ENCODE data around the gene SETD3. TPM values are rescaled to one million over a fixed set of nuclear protein-coding genes. Genes with fewer than 3 reads are reported as not detected.

The SETD3 gene
- total RNA-seq, 1 donor from 2014 or later = 26.4 TPM

DNA sequence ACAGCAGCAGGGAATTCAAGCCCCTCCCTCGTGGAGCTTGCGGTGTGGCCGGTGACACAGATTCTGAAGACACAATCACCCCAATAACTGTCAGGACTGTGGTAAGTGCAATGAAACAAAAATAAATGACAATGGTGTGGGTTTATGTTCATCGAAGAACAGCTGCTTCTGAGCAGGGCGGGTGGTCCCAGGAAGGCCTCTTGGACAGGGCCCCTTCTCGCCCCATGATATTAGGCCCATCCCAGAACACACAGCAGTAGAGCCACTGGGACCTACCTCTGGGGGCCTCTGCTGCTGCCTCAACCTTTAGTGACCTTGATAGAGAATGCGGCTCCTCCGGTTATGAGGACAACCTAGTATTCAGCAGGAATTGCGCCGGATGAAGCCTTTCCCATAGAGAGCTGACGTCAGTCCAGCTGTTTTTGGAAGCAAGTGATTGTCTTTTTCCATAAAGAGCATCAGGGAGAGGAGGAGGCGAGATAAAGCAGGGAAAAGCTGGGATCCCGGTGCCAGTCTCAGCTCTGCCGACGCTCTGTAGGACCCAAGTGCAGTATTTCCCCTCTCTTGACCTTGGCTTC lies 124.5 kb downstream of the SETD3 start:
- Histone ChIP-seq H3K4me3 (no peak overlapping the region), H3K27me3 (no peaks in the 10 kb centered on the region), H3K4me1 (no peaks in the 10 kb centered on the region), H3K36me3 (no peaks in the 10 kb centered on the region), H3K9me3 (no peaks in the 10 kb centered on the region), H3K27ac (no peak overlapping the region)
- intact Hi-C loops (cut with DNase I) = no loop called here
- DNase-seq (ENCODE audit: low spot score in 2 of 2) = no peak
- TF ChIP-seq, protein P1, sequence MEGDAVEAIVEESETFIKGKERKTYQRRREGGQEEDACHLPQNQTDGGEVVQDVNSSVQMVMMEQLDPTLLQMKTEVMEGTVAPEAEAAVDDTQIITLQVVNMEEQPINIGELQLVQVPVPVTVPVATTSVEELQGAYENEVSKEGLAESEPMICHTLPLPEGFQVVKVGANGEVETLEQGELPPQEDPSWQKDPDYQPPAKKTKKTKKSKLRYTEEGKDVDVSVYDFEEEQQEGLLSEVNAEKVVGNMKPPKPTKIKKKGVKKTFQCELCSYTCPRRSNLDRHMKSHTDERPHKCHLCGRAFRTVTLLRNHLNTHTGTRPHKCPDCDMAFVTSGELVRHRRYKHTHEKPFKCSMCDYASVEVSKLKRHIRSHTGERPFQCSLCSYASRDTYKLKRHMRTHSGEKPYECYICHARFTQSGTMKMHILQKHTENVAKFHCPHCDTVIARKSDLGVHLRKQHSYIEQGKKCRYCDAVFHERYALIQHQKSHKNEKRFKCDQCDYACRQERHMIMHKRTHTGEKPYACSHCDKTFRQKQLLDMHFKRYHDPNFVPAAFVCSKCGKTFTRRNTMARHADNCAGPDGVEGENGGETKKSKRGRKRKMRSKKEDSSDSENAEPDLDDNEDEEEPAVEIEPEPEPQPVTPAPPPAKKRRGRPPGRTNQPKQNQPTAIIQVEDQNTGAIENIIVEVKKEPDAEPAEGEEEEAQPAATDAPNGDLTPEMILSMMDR (IDR thresholded peaks at IDR 0.05) = no peak

DNA sequence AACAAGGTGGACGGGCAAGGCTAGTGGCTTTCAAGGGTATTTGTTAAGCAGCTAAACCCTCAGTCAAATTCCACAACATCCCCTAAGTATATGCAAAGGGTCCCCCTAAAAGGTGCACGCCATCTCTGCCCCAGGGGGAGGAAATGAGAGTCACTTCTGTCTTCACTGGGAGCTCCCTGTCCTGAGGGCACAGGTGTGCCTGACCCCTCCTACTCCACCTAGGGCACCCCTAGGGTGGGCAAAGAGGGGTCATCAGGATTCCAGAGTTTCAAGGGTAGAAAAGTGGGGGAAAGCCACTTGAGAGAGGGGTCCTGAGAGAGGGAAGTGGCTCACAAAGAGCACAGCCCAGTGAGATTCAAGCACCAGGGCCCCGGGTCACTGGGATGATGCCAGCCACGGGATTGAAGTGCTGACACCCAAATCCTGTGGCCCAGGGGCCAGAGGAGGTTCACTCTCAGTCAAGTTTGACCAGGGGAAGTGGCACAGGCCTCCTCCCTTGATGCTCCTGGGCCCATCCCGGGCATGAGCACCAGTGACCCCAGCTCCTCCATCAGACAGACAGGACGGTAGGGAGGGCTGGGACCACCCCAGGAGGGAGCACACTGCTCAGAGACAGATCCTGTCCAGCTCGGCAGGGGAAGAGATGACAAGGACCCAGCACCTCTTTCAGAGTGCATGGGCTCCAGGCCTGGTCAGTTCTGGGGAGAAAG lies 126.3 kb downstream of the SETD3 start:
- no peak for DNase-seq (ENCODE audit: low spot score in 2 of 2)
- Histone ChIP-seq H3K27ac (no peak overlapping the region), H3K36me3 (no peaks in the 10 kb centered on the region), H3K4me1 (no peaks in the 10 kb centered on the region), H3K4me3 (no peak overlapping the region), H3K27me3 (no peaks in the 10 kb centered on the region), H3K9me3 (no peaks in the 10 kb centered on the region)
- TF ChIP-seq, protein P1 (IDR thresholded peaks at IDR 0.05) = no peak
- intact Hi-C loops (cut with DNase I) = no loop called here

DNA sequence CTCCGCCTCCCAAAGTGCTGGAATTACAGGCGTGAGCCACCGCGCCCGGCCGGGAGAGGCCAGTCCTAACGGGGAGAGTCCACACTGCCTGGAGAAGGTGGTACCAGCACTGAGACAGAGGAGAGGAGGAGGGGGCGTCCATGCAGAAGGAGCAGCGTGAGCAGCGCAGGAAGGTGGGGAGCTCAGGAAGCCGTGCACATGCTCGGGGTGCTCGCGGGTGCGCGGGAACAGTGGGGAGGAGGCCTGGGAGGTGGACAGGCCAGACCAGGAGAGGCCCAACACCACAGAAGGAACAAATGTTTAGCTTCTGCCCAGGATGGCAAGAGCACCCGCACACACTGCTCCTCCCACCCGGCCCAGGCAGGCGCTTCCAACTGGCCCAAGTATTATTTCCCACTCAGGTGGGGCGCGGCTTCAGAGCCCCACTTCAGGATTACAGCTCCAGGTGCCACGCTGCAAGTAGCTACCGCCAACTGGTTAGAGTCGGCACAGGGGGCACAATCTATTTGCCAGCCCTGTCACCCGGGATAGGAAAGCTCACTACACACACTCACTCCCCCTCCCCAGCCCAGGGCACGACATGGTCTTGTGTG lies 127.9 kb downstream of the SETD3 start:
- intact Hi-C loops (cut with DNase I) = no loop called here
- no peak for DNase-seq (ENCODE audit: low spot score in 2 of 2)
- TF ChIP-seq, protein P1 (IDR thresholded peaks at IDR 0.05) = no peak

DNA sequence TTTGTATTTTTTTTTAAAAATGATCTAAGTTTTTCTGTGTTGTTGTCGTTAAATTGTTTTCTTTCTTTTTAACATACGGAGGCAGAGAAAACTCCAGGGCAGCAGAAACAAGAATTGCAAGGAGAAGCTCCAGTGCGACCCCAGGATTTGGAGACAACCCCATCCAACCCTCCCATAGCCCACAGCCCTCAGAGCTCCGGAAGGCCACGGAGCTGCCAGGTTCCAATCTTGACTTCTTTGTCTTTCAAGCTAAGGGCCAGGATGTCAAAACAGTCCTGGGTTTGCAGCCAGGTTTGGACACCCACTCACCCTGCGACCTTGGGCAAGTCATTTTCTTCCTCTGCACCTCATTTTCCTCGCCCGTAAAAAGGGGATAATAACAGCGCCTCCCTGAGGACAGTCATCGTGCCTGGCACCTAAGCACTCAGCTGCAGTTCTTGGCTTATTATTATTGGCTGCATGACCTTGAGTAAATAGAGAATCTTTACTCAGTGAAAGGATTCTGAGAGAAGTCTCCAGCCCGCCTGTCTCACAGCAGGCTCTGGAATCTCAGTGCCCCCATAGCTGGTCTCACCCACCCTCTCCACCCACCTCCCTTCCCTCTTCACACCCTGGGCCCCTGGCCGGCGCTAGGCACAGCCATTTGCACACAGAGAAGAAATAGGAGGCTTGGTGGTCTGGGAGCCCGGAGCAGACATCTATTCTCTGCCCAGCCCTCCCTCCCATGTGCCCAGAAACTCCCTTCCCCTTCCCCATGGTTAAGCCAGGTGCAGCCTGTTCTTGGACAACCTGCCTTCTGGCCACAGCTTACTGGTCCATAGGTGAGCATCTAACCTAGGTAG lies 129.3 kb downstream of the SETD3 start:
- Histone ChIP-seq H3K4me3 (no peak overlapping the region), H3K36me3 (no peaks in the 10 kb centered on the region), H3K27ac (no peak overlapping the region), H3K27me3 (no peaks in the 10 kb centered on the region), H3K4me1 (no peaks in the 10 kb centered on the region), H3K9me3 (no peaks in the 10 kb centered on the region)
- DNase-seq (ENCODE audit: low spot score in 2 of 2) = no peak
- intact Hi-C loops (cut with DNase I) = no loop called here
- TF ChIP-seq, protein P1 (IDR thresholded peaks at IDR 0.05) = no peak

More for the DNA sequence above, 127.9 kb downstream of the SETD3 start:
- Histone ChIP-seq H3K9me3 (no peaks in the 10 kb centered on the region), H3K4me3 (no peak overlapping the region), H3K4me1 (no peaks in the 10 kb centered on the region), H3K27me3 (no peaks in the 10 kb centered on the region), H3K36me3 (no peaks in the 10 kb centered on the region), H3K27ac (no peak overlapping the region)

DNA sequence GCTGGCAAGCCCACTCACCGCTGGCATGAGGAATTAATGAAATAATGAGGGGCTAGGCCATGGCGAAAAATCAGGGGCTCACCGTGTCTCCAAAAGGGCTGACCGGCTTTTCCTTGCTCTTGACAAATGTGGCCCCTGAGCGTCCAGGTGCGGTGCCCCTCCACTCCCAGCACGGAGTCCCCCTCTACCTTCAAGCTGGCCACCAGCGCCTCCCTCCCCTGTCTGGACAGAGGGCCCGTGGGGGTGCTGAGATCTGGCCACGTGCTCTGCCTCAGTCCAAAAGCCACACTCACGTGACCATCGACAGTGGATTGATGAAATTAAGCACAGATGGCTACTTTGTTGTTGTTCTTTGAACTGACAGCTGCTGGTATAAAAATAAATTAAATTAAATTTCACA lies 129.9 kb downstream of the SETD3 start:
- TF ChIP-seq, protein P1 (IDR thresholded peaks at IDR 0.05) = no peak
- Histone ChIP-seq H3K9me3 (no peaks in the 10 kb centered on the region), H3K27ac (no peak overlapping the region), H3K27me3 (no peaks in the 10 kb centered on the region), H3K4me3 (no peak overlapping the region), H3K4me1 (no peaks in the 10 kb centered on the region), H3K36me3 (no peaks in the 10 kb centered on the region)
- peak in 1 of 2 donors; percentile 19 for DNase-seq (ENCODE audit: low spot score in 2 of 2)
- intact Hi-C loops (cut with DNase I) = no loop called here

All from ascending aorta (tissue), 2 donors.